GM21528 (cell line): ENCODE results near the gene KRTAP5-6.
"Not testable (repeated sequence)": the region's sequence is repeated elsewhere in the genome, so short reads cannot be mapped to it uniquely, and the experiment has no call there.

Source experiments
- ATAC-seq: cut with Tn5 transposase; IDR thresholded peaks from one replicate; pipeline ENCODE4 v1.9.1; 2021; ENCODE audit warnings: mild to moderate bottlenecking, moderate library complexity; ENCODE audit not compliant: unreplicated experiment, low FRiP score

The KRTAP5-6 gene

GRCh38 chr11:1683216-1683615, 13.8 kb upstream of the KRTAP5-6 start:
- ATAC-seq: not testable (repeated sequence)

GRCh38 chr11:1683904-1684572, 13.0 kb upstream of the KRTAP5-6 start:
- not testable (repeated sequence) for ATAC-seq

GRCh38 chr11:1684886-1685874, 11.8 kb upstream of the KRTAP5-6 start:
- ATAC-seq: not testable (repeated sequence)

- ATAC-seq: not testable (repeated sequence)
Measured at GRCh38 chr11:1686220-1686619, 10.8 kb upstream of the KRTAP5-6 start.

- ATAC-seq: not testable (repeated sequence)
Measured at GRCh38 chr11:1688336-1688947, 8.6 kb upstream of the KRTAP5-6 start.

GRCh38 chr11:1689250-1690166, 7.5 kb upstream of the KRTAP5-6 start:
- ATAC-seq: not testable (repeated sequence)

- ATAC-seq: no peak
Measured at GRCh38 chr11:1690167-1691025, 6.6 kb upstream of the KRTAP5-6 start.

- no peak for ATAC-seq
Measured at GRCh38 chr11:1691026-1691877, 5.7 kb upstream of the KRTAP5-6 start.

- ATAC-seq: no peak
Measured at GRCh38 chr11:1691878-1692707, 4.9 kb upstream of the KRTAP5-6 start.

GRCh38 chr11:1692708-1693326, 4.2 kb upstream of the KRTAP5-6 start:
- no peak for ATAC-seq

- no peak for ATAC-seq
Measured at GRCh38 chr11:1693327-1694063, 3.5 kb upstream of the KRTAP5-6 start.

GRCh38 chr11:1694064-1694845, 2.7 kb upstream of the KRTAP5-6 start:
- no peak for ATAC-seq

- ATAC-seq: no peak
Measured at GRCh38 chr11:1694846-1695547, 2.0 kb upstream of the KRTAP5-6 start.

GRCh38 chr11:1695548-1696108, 1.4 kb upstream of the KRTAP5-6 start:
- no peak for ATAC-seq

- ATAC-seq: no peak
Measured at GRCh38 chr11:1699771-1700170, 2.8 kb downstream of the KRTAP5-6 start.
